HEK293 (cell line): Measurements from ENCODE around the gene CDC42EP3.

Experiments used
- CTCF ChIA-PET: fragments of 350-600 bp; formaldehyde crosslinking; extraction: SDS; loops from one replicate; lab custom pipeline; 2021; ENCODE audit warnings: antibody characterized with exemption; lab: Yijun Ruan, JAX
- POLR2A ChIA-PET: fragments of 300-600 bp; formaldehyde crosslinking; extraction: SDS; loops from one replicate; lab custom pipeline; 2020; ENCODE audit warnings: antibody characterized with exemption, inconsistent platforms; lab: Yijun Ruan, JAX
- H3K27ac ChIP-seq: fragments of 200-500 bp; sonication (Bioruptor generic); 2 replicates; pipeline ENCODE4 v1.5.1; 2014; ENCODE audit warnings: low read depth, low read length, control low read depth, inconsistent platforms; ENCODE audit errors: extremely low read depth
- H3K36me3 ChIP-seq, 2 experiments: fragments of 200-500 bp in 1 of 2; sonication (Bioruptor generic) in 1 of 2; 1 replicate in 1 of 2; 2 replicates in 1 of 2; pipeline ENCODE4 v1.5.1; 2014 to 2017; ENCODE audit warnings: inconsistent platforms in 2 of 2, low read length in 2 of 2; ENCODE audit not compliant: control insufficient read depth in 2 of 2, insufficient read depth in 1 of 2
- H3K4me1 ChIP-seq: fragments of 200-500 bp; sonication (Bioruptor generic); 2 replicates; pipeline ENCODE4 v1.5.1; 2014; ENCODE audit warnings: mild to moderate bottlenecking, low read length, inconsistent platforms; ENCODE audit not compliant: control insufficient read depth, insufficient read depth
- H3K4me3 ChIP-seq: 2 replicates; pipeline ENCODE4 v1.5.1; 2011; ENCODE audit warnings: low read depth, mild to moderate bottlenecking, control low read depth, low read length, moderate library complexity
- H3K9me3 ChIP-seq: fragments of 200-500 bp; sonication (Bioruptor generic); 2 replicates; pipeline ENCODE4 v1.5.1; 2014; ENCODE audit warnings: low read depth, low read length, inconsistent platforms; ENCODE audit not compliant: control insufficient read depth, insufficient read depth
- AEBP2 ChIP-seq: fragments of 450-650 bp; formaldehyde crosslinking; IDR thresholded peaks from 2 replicates; pipeline ENCODE4 v1.5.1; 2016; ENCODE audit warnings: missing biosample characterization, missing genetic modification characterization, borderline replicate concordance
- INSM2 ChIP-seq: fragments of 450-650 bp; formaldehyde crosslinking; IDR thresholded peaks from 2 replicates; pipeline ENCODE4 v1.5.1; 2016; ENCODE audit warnings: missing biosample characterization, missing genetic modification characterization
- MZF1 ChIP-seq: fragments of 450-650 bp; formaldehyde crosslinking; IDR thresholded peaks from 2 replicates; pipeline ENCODE4 v1.5.1; 2017; ENCODE audit warnings: missing biosample characterization, missing genetic modification characterization, borderline replicate concordance
- SCRT2 ChIP-seq: fragments of 450-650 bp; formaldehyde crosslinking; IDR thresholded peaks from 2 replicates; pipeline ENCODE4 v1.5.1; 2016; ENCODE audit warnings: missing biosample characterization, missing genetic modification characterization
- SP7 ChIP-seq: fragments of 450-650 bp; formaldehyde crosslinking; IDR thresholded peaks from 2 replicates; pipeline ENCODE4 v1.5.1; 2016; ENCODE audit warnings: missing biosample characterization, missing genetic modification characterization
- YY2 ChIP-seq: fragments of 450-650 bp; formaldehyde crosslinking; IDR thresholded peaks from 2 replicates; pipeline ENCODE4 v1.5.1; 2016; ENCODE audit warnings: missing biosample characterization, missing genetic modification characterization
- ZFHX2 ChIP-seq: fragments of 450-650 bp; formaldehyde crosslinking; conservative IDR thresholded peaks from 2 replicates; pipeline ENCODE4 v1.5.1; 2016; ENCODE audit warnings: missing biosample characterization, missing genetic modification characterization
- ZNF155 ChIP-seq: fragments of 450-650 bp; formaldehyde crosslinking; IDR thresholded peaks from 2 replicates; pipeline ENCODE4 v1.5.1; 2016; ENCODE audit warnings: missing biosample characterization, missing genetic modification characterization
- ZNF16 ChIP-seq: fragments of 450-650 bp; formaldehyde crosslinking; IDR thresholded peaks from 2 replicates; pipeline ENCODE4 v1.5.1; 2016; ENCODE audit warnings: low read depth, missing biosample characterization, missing genetic modification characterization
- ZNF2 ChIP-seq: fragments of 450-650 bp; formaldehyde crosslinking; IDR thresholded peaks from 2 replicates; pipeline ENCODE4 v1.5.1; 2016; ENCODE audit warnings: missing biosample characterization, missing genetic modification characterization
- ZNF211 ChIP-seq: fragments of 450-650 bp; formaldehyde crosslinking; IDR thresholded peaks from 2 replicates; pipeline ENCODE4 v1.5.1; 2016; ENCODE audit warnings: low read depth, missing biosample characterization, missing genetic modification characterization
- ZNF239 ChIP-seq: fragments of 450-650 bp; formaldehyde crosslinking; IDR thresholded peaks from 2 replicates; pipeline ENCODE4 v1.5.1; 2016; ENCODE audit warnings: missing biosample characterization, missing genetic modification characterization
- ZNF324 ChIP-seq: fragments of 450-650 bp; formaldehyde crosslinking; IDR thresholded peaks from 2 replicates; pipeline ENCODE4 v1.5.1; 2016; ENCODE audit warnings: missing biosample characterization, missing genetic modification characterization
- ZNF366 ChIP-seq: fragments of 450-650 bp; formaldehyde crosslinking; conservative IDR thresholded peaks from 2 replicates; pipeline ENCODE4 v1.5.1; 2016; ENCODE audit warnings: missing biosample characterization, missing genetic modification characterization
- ZNF404 ChIP-seq: fragments of 450-650 bp; formaldehyde crosslinking; IDR thresholded peaks from 2 replicates; pipeline ENCODE4 v1.5.1; 2017; ENCODE audit warnings: missing biosample characterization, missing genetic modification characterization
- ZNF426 ChIP-seq: fragments of 450-650 bp; formaldehyde crosslinking; IDR thresholded peaks from 2 replicates; pipeline ENCODE4 v1.5.1; 2017; ENCODE audit warnings: missing biosample characterization, missing genetic modification characterization, mild to moderate bottlenecking, inconsistent platforms, moderate library complexity
- ZNF544 ChIP-seq: fragments of 450-650 bp; formaldehyde crosslinking; IDR thresholded peaks from 2 replicates; pipeline ENCODE4 v1.5.0; 2017; ENCODE audit warnings: missing biosample characterization, missing genetic modification characterization
- ZNF555 ChIP-seq: fragments of 450-650 bp; formaldehyde crosslinking; conservative IDR thresholded peaks from 2 replicates; pipeline ENCODE4 v1.5.1; 2017; ENCODE audit warnings: missing biosample characterization, mild to moderate bottlenecking, missing genetic modification characterization, inconsistent platforms
- ZNF624 ChIP-seq: fragments of 450-650 bp; formaldehyde crosslinking; IDR thresholded peaks from 2 replicates; pipeline ENCODE4 v1.5.1; 2017; ENCODE audit warnings: missing biosample characterization, missing genetic modification characterization
- ZNF660 ChIP-seq: fragments of 450-650 bp; IDR thresholded peaks from 2 replicates; pipeline ENCODE4 v1.5.1; 2018; ENCODE audit warnings: missing biosample characterization, mild to moderate bottlenecking, missing genetic modification characterization
- ZNF76 ChIP-seq: fragments of 450-650 bp; formaldehyde crosslinking; IDR thresholded peaks from 2 replicates; pipeline ENCODE4; 2016; ENCODE audit warnings: low read depth, missing biosample characterization, missing genetic modification characterization, borderline replicate concordance
- ZSCAN30 ChIP-seq: fragments of 450-650 bp; IDR thresholded peaks from 2 replicates; pipeline ENCODE4 v1.5.1; 2018; ENCODE audit warnings: missing biosample characterization, mild to moderate bottlenecking, missing genetic modification characterization, moderate library complexity

CDC42EP3 gene

GRCh38 chr2:37683921-37684780, 12.7 kb upstream of the CDC42EP3 start:
- ChIA-PET POLR2A (no interaction called here), CTCF (no interaction called here)
- H3K36me3 ChIP-seq, result no peaks in the 10 kb centered on the region
- H3K4me1 ChIP-seq, result no peaks in the 10 kb centered on the region
- no peak overlapping the region for H3K4me3 ChIP-seq
- TF ChIP-seq AEBP2 (tag by site-specific recombination), result no peak
- TF ChIP-seq ZNF324, result no peak
- no peak for TF ChIP-seq ZNF366 (tag by site-specific recombination)
- TF ChIP-seq, all 188 proteins: peak for 0
- Histone ChIP-seq H3K9me3 (no peaks in the 10 kb centered on the region), H3K27ac (no peak overlapping the region)

- TF ChIP-seq ZFHX2 (no peak), INSM2 (tag by site-specific recombination) (no peak), ZNF555 (tag by site-specific recombination) (no peak), ZNF426 (no peak), ZNF366 (tag by site-specific recombination) (no peak), ZNF660 (tag by site-specific recombination) (no peak), MZF1 (no peak), SCRT2 (tag by site-specific recombination) (no peak), ZNF404 (tag by site-specific recombination) (no peak), AEBP2 (tag by site-specific recombination) (no peak)
- Histone ChIP-seq H3K4me3 (no peak overlapping the region), H3K9me3 (no peaks in the 10 kb centered on the region), H3K4me1 (no peaks in the 10 kb centered on the region), H3K27ac (no peak overlapping the region), H3K36me3 (no peaks in the 10 kb centered on the region)
- ChIA-PET POLR2A (no interaction called here), CTCF (no interaction called here)
Measured at GRCh38 chr2:37683241-37683640, 11.8 kb upstream of the CDC42EP3 start.

DNA sequence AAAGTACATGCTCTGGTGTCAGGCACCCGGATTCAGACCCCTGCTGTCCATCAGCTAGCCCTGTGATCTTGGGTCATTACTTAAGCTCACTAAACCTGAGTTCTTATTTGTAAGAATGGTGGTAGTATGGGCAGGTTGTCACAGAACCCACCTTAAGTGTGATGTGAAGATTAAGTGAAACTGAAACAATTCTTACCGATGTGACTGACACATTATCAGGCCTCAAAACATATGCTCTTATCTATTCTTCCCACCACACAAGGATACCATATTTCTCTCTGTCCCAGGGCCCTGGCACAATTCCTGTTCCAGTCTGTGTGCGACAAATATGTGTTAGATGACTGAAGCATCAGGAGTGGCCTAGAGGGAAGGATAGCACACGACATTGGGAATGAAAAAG, 11.0 kb upstream of the CDC42EP3 start:
- TF ChIP-seq ZNF2 (tag by site-specific recombination) (no peak), ZNF544 (tag by site-specific recombination) (no peak), ZNF76 (tag by site-specific recombination) (no peak), SP7 (tag by site-specific recombination) (no peak), ZNF239 (tag by site-specific recombination) (no peak), ZNF16 (tag by site-specific recombination) (no peak), ZNF211 (tag by site-specific recombination) (no peak), ZSCAN30 (tag by site-specific recombination) (no peak), ZNF624 (tag by site-specific recombination) (no peak), ZNF155 (tag by site-specific recombination) (no peak), YY2 (no peak)
- ChIA-PET CTCF (no interaction called here), POLR2A (no interaction called here)
- Histone ChIP-seq H3K36me3 (no peaks in the 10 kb centered on the region), H3K9me3 (no peaks in the 10 kb centered on the region), H3K4me3 (no peak overlapping the region), H3K27ac (no peak overlapping the region), H3K4me1 (no peaks in the 10 kb centered on the region)
